Measurements from ENCODE around the gene PALS1. TPM values are rescaled to one million over a fixed set of nuclear protein-coding genes. Genes with fewer than 3 reads are reported as not detected.

Gene PALS1
- polyA plus RNA-seq, 1 donor from 2014 or later = 2.4 TPM

DNA sequence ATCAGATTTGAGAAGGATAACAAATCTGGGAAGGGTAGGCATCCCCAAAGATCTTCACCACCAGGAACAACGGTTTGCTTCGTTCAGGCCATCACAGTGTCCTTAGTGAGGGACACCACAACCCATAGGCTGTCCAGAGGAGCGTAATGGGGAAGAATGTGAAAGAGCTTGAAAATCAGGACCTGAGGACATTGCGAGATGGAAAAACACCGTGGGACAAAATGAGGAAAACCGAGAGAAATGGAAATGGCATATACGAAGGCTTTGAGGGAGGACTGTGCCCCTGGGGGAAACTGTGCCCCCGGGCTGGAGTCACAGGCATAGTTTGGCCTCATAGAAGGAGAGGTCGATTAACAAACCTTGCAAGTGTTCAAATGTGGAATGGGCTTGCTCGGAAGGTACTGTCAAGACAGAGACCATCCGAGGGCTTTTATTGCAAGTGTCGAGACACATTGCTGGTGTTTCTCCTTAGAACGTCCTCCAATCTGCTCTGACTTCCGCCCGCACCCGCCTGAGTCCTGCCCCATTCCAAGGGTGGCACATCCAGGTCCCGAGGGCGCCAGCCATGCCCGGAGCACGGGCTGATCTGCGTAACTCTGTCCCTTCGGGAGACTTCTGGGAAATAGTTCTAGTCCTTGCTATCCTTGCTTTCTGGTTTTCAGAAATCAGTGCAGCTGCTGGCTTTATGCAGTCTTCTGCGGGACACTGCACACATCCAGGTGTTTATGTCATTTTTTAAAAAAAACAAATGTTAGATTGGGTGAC, 885 bp upstream of the PALS1 start:
- Mint-ChIP-seq H3K27me3 (no peaks in the 10 kb centered on the region), H3K4me1 (peaks cover 0 to 16% (median 7%) of the 10 kb centered on the region in 3 donors), H3K9me3 (no peaks in the 10 kb centered on the region), H3K27ac (peak overlapping the region; percentile 87 to 95 (median 92)), H3K4me3 (peak overlapping the region; percentile 90 to 99 (median 98)), H3K36me3 (no peaks in the 10 kb centered on the region)

DNA sequence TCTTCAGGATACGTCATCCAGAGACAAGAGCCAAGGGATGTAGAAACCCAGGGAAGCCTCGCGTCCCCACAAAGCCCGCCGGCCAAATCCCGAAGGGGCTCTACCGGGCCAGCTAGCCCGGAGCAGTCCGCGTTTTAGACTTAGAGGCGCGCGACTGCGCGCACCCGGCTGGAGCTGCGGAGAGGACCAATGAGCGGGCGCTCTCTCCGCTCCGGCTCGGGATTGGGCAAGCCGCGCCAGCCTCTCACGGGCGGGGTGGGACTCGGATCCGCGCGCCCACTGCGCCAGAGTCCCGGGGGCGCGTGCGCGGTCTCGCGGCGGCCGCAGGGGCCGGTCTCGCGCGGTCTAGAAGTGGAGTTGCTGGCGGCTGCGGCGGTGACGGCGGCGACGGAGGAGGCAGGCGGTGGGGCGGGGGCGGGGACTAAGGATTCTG, 241 bp upstream of the PALS1 start:
- peak overlapping the region; percentile 87 to 95 (median 92) for H3K27ac Mint-ChIP-seq
- no peaks in the 10 kb centered on the region for H3K27me3 Mint-ChIP-seq
- H3K36me3 Mint-ChIP-seq = no peaks in the 10 kb centered on the region
- peaks cover 0 to 16% (median 7%) of the 10 kb centered on the region in 3 donors for H3K4me1 Mint-ChIP-seq
- H3K9me3 Mint-ChIP-seq = no peaks in the 10 kb centered on the region
- H3K4me3 Mint-ChIP-seq = peak overlapping the region; percentile 90 to 99 (median 98)

DNA sequence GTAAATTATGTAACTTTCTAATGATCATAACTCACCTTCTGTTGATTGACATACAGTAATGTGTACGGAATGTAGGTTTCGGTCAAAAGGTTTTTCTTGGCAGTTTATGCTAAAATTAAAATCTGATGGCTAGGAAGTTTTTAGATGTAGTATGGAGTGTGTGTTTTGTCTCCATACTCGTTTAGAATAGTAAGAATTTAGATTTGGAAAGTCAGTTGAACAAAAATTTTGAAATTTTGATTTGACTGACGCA, 859 bp downstream of the PALS1 start:
- H3K4me1 Mint-ChIP-seq = peaks cover 0 to 18% (median 12%) of the 10 kb centered on the region in 3 donors
- H3K27me3 Mint-ChIP-seq = no peaks in the 10 kb centered on the region
- H3K4me3 Mint-ChIP-seq = peak overlapping the region; percentile 90 to 99 (median 98)
- H3K27ac Mint-ChIP-seq = peak overlapping the region; percentile 81 to 92 (median 87)
- no peaks in the 10 kb centered on the region for H3K9me3 Mint-ChIP-seq
- H3K36me3 Mint-ChIP-seq = no peaks in the 10 kb centered on the region

DNA sequence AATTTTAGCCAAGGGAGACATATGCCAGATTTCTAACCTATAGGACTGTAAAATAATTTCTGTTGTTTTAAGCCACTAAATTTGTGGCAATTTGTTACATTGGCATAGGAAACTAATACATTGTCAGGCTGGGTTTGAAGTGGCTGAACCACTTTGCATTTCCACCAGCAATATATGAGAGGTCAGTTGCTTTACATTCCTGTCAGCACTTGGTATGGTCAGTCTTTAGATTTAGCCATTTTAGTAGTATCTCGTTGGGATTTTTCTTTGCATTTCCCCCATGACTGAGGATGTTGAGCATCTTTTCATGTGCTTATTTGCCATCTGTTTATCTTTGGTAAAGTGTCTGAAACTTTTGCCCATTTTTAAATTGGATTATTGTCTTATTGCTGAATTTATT, 3.9 kb downstream of the PALS1 start:
- Mint-ChIP-seq H3K4me3 (peak overlapping the region in 1 of 4 donors; percentile 36), H3K4me1 (peaks cover 0 to 23% (median 17%) of the 10 kb centered on the region in 3 donors), H3K27ac (no peak overlapping the region), H3K36me3 (no peaks in the 10 kb centered on the region), H3K27me3 (no peaks in the 10 kb centered on the region), H3K9me3 (no peaks in the 10 kb centered on the region)

DNA sequence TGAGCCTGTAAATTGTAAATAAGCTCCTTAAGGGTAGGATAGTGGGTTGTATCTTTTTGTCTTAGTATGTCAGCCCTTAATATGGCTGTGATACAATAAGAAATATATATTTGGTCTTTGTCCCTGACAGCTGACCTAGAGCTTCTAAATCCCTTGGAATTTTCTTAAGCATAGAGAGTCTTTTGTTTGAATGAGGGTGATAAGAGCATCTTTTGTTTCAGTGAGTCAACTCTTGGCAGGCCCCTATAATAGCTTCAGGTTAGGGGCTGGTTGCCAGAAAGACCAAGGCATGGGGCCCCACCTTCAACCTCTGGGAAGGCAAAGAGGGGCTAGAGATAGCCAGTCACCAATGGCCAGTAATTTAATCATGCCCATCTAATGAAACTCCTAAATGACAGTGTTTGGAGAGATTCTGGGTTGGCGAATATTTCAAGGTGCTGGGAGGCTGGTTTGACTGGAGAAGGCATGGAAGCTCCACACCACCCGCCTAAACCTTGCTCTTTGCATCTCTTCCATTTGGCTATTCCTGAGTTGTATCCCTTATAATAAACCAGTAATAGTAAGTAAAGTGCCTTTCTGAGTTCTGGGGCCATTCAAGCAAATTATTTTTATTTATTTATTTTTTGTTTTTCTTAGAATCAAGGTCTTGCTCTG, 10.5 kb downstream of the PALS1 start:
- H3K36me3 Mint-ChIP-seq = no peaks in the 10 kb centered on the region
- no peaks in the 10 kb centered on the region for H3K27me3 Mint-ChIP-seq
- no peak overlapping the region for H3K27ac Mint-ChIP-seq
- no peaks in the 10 kb centered on the region for H3K9me3 Mint-ChIP-seq
- peaks cover 3 to 12% (median 7%) of the 10 kb centered on the region in 3 donors for H3K4me1 Mint-ChIP-seq
- no peak overlapping the region for H3K4me3 Mint-ChIP-seq

DNA sequence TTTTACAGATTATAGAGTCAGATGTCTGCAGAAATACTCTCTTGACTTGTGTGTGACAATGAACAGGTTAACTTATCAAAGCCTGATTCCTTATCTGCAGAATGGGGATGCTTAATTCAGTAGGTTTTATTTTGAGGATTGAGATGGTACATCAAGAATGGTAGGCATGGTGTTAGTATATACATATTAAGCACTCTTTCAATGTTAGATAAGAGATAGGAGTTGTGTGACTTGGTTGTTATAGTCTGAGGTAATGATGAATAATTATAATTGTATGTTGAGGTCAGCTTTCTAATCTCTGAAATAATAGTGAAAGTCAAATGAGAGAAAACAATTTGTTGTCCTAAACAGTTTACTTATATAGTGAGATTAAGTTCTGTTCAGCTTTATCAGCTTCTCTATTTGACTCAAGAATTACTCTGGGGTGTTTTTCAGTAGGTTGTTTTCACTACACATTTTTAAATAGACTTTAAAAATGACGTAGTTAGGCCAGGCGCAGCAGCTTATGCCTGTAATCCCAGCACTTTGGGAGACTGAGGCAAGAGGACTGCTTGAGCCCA, 11.9 kb downstream of the PALS1 start:
- no peak overlapping the region for H3K4me3 Mint-ChIP-seq
- H3K4me1 Mint-ChIP-seq = peaks cover 2 to 9% (median 8%) of the 10 kb centered on the region in 3 donors
- no peak overlapping the region for H3K27ac Mint-ChIP-seq
- no peaks in the 10 kb centered on the region for H3K36me3 Mint-ChIP-seq
- no peaks in the 10 kb centered on the region for H3K27me3 Mint-ChIP-seq
- H3K9me3 Mint-ChIP-seq = no peaks in the 10 kb centered on the region

DNA sequence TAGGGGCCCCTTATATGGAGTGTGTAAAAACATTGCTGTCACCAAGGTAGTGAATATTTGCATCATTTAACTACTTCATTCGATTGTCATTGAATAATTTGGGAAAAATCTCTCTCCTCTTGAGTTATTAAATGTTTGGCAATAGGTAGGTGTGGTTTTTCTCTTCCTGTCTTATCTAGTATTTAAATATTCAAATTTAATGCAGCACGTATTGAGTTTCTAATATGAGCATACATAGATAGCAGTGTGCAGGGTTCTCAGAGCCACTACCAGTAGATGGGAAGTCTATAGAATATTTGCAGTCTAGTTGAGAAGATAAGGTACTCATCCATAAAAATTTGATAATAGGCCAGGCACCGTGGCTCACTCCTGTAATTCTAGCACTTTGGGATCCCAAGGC, 16.7 kb downstream of the PALS1 start:
- Mint-ChIP-seq H3K4me3 (no peak overlapping the region), H3K27me3 (no peaks in the 10 kb centered on the region), H3K4me1 (peaks cover 0 to 20% (median 10%) of the 10 kb centered on the region in 3 donors), H3K9me3 (no peaks in the 10 kb centered on the region), H3K36me3 (no peaks in the 10 kb centered on the region), H3K27ac (no peak overlapping the region)

DNA sequence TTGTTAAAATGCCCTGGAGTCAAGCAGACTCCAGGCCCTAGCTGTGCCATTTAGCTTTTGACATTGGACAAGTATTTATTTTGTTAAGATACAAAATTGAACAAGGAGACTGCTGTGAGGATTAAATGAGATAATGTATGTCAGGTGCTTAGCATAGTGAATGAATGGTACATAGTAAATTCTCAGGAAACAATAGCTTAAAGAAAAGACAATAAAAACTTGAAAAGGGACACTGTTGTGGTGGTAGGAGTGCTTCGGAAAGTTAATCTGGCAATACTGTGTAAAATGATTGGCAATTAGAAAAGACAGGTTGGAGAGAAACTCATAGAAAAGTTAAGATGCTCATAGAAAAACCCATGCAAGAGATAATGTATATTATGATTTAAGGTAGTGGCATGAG, 19.7 kb downstream of the PALS1 start:
- no peaks in the 10 kb centered on the region for H3K36me3 Mint-ChIP-seq

DNA sequence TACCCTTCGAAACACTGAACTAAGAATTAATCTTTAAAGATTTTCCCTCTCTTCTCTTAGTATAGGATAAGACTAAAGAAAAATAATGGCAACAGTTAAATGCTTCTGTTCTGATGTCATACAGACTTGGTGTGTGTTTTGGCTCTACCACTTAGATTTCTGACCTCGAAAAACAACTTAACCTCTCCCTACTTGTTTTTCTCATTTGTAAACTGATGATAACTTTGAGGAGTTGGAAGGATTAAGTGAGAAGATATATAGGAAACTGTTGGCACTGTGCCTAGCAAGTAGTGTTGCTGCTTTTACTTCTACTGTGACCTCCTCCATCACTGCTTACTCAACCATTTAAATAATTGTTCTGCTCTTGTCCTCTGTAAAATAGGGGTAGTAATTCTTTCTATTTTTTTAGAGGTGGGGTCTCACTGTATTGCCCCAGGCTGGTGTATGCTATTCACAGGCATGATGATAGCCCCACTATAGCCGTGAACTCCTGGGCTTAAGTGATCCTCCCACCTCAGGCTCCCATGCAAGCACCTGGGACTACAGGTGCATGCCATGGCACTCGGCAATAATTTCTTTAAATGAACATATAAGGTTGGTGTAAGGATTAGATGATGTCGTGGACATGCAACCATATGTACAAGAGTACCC, 22.4 kb downstream of the PALS1 start:
- Mint-ChIP-seq H3K9me3 (no peaks in the 10 kb centered on the region), H3K4me3 (no peak overlapping the region), H3K27me3 (no peaks in the 10 kb centered on the region), H3K27ac (peak overlapping the region in 1 of 3 donors; percentile 29), H3K4me1 (peaks cover 7 to 26% (median 7%) of the 10 kb centered on the region in 3 donors), H3K36me3 (peaks cover 4% of the 10 kb centered on the region)

More for the DNA sequence above, 19.7 kb downstream of the PALS1 start:
- H3K27ac Mint-ChIP-seq = no peak overlapping the region
- no peak overlapping the region for H3K4me3 Mint-ChIP-seq
- H3K27me3 Mint-ChIP-seq = no peaks in the 10 kb centered on the region
- H3K4me1 Mint-ChIP-seq = peaks cover 0 to 24% (median 6%) of the 10 kb centered on the region in 3 donors
- no peaks in the 10 kb centered on the region for H3K9me3 Mint-ChIP-seq

DNA sequence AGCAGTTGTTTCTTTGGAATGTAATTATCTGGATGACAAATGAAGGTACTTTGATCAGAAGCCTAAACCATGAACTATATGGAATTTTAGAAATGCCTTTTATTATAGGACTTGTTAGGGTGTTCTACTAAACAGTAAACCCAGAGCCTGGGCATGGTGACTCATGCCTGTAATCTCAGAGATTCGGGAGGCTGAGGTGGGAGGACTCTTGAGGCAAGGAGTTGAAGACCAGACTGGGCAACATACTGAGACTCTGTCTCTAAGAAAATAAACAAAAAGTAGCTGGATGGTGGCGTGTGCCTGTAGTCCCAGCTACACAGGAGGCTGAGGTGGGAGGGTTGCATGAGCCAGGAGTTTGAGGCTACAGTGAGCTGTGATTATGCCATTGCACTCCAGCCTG, 23.9 kb downstream of the PALS1 start:
- Mint-ChIP-seq H3K27ac (no peak overlapping the region), H3K36me3 (peaks cover 4% of the 10 kb centered on the region), H3K27me3 (no peaks in the 10 kb centered on the region), H3K9me3 (no peaks in the 10 kb centered on the region), H3K4me1 (peaks cover 7 to 30% (median 7%) of the 10 kb centered on the region in 3 donors), H3K4me3 (no peak overlapping the region)

DNA sequence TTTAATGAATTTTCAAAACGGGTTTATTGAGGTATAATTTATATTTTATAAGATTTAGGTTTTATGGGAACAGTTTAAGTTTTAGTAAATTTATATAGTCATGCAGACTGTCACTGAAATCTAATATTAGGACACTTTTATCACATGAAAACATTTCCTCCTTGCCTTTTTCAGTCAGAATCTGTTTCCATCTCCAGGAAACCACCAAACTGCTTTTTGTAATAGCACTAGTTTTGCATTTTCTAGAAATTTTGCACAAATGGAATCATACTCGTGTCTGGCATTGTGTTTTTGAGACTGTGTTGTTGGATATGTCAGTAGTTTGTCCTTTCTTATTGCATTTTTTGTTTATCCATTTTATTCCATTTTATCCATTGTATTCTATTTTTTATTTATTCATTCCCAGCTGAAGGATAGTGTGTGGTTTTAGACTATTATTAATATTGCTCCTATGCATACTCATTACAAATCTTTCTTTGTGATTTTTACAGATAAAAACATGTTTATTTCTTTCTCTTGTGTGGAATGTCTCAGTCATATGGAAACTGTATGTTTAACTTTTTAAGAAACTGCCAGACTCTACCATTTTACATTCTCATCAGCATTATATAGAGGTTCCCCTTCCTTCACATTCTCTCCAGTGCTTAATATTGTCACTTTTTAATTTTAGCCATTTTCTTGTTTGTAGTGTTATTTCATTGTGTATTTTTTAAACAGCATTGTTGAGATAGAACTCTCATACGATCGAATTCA, 26.5 kb downstream of the PALS1 start:
- peaks cover 7% of the 10 kb centered on the region for H3K36me3 Mint-ChIP-seq
- H3K4me1 Mint-ChIP-seq = peaks cover 1 to 27% (median 7%) of the 10 kb centered on the region in 3 donors
- H3K9me3 Mint-ChIP-seq = no peaks in the 10 kb centered on the region
- no peak overlapping the region for H3K27ac Mint-ChIP-seq
- H3K4me3 Mint-ChIP-seq = no peak overlapping the region
- H3K27me3 Mint-ChIP-seq = no peaks in the 10 kb centered on the region

DNA sequence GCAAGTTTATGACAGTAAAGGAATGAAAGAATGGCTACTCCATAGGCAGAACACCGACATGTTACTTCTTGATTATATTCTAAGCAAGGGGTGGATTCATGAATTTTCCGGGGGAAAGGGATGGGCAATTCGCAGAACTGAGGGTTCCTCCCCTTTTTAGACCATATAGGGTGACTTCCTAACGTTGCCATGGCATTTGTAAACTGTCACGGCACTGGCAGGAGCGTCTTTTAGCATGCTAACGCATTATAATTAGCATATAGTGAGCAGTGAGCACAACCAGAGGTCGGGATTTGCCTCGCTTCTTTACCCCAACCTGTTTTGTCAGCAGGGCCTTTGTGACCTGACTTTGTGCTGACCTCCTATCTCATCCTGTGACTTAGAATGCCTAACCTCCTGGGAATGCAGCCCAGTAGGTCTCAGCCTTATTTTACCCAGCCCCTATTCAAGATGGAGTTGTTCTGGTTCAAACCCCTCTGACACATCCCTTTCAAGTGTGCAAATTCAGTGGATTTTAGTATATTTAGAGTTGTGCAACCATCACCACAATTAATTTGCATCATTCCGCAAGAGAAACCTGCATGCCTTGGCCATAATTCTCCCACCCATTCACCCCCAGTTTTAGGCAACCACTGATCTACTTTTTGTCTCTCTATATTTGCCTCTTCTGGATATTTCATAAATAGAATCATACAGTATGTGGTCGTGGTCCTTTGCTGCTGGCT, 27.4 kb downstream of the PALS1 start:
- Mint-ChIP-seq H3K4me3 (no peak overlapping the region), H3K27me3 (no peaks in the 10 kb centered on the region), H3K36me3 (peaks cover 10% of the 10 kb centered on the region), H3K9me3 (no peaks in the 10 kb centered on the region), H3K4me1 (peaks cover 1 to 22% (median 7%) of the 10 kb centered on the region in 3 donors), H3K27ac (no peak overlapping the region)

DNA sequence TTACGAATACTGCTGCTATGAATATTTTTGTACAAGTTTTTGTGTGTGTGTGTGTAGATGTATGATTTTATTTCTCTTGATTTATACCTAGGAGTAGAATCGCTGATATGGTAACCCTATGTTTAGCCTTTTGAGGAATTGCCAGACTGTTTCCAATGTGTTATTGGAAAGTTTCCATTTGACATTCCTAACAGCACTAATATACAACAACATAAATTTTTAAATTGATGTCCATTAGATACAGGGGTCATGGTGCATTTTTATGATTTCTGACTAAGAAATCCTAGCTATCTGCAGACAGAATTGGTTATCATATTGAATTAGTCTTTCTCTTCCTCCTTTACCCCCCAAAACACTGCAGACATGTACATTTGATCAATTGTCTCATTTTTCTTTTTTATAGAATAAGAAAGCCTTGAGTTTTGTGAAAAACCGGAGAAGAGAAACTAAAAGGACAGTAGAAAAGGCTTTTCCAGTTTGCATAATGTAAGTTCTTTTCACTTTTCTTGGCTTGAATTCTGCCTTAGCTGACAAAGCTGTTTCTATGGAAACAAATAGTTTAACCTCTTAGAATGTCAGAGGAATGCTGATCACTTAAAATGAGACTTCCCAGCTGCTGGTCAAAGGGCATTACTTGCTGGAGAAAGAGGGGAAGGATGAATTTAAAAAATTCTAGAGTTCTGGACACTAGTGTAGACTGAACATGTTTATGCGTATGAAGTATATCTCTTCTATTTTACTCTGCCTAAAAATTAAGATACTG, 28.2 kb downstream of the PALS1 start:
- H3K36me3 Mint-ChIP-seq = peaks cover 10% of the 10 kb centered on the region
- peak overlapping the region in 1 of 3 donors; percentile 57 for H3K27ac Mint-ChIP-seq
- peaks cover 1 to 20% (median 7%) of the 10 kb centered on the region in 3 donors for H3K4me1 Mint-ChIP-seq
- no peak overlapping the region for H3K4me3 Mint-ChIP-seq
- H3K9me3 Mint-ChIP-seq = peaks cover 0 to 2% (median 0%) of the 10 kb centered on the region in 3 donors
- H3K27me3 Mint-ChIP-seq = no peaks in the 10 kb centered on the region
